ENCODE data around the gene PHF5A. TPM values are rescaled to one million over a fixed set of nuclear protein-coding genes. Genes with fewer than 3 reads are reported as not detected.

PHF5A gene
- polyA plus RNA-seq, 1 of the 3 experiments (the other 2 are of a cell fraction), result 39.6 TPM

DNA sequence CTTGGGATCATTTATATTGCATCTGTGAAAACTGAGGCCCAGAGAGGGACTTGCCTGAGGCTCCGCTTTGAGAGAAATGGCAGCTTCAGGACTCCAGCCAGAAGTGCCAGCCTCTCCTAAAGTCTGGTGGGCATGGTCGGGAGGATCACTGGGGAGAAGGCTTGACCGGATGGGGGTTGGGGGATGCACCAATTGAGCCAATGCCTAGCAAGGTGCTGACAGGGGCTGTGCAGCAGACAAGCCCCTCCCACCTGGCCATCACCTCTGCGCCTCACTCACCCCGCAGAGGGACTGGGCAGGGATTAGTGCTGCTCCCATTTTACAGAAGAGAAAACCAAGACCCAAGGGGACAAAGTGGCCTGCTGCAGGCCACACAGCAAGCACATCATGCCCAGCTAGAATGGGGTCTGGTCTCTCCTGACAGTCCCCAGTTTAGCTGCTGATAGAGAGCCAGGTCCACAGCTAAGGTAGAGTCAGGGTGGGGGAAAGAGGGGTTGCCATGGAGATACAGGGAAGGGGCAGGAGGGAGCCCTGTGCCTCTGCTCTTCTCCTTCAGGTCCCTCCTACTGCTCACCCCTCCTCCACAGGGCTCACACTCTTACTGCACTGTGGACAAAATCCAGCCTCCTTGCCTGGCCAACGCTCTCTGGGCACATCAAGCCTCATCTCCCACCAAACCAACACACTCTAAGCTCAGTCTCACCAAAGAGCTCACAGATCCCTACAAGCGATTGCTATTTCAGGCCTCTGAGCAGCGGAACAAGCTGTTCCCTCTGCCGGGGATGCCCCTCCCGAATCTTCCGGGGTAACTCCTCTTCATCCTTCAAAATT, 57.3 kb downstream of the PHF5A start:
- H3K27me3 ChIP-seq (ENCODE audit: insufficient read depth), result no peaks in the 10 kb centered on the region
- peaks cover 0 to 18% of the 10 kb centered on the region in 2 experiments; a peak in 1 of 4 replicates for H3K4me1 ChIP-seq (ENCODE audit: control insufficient read depth in 1 of 2, insufficient read depth in 2 of 2, low read depth in 1 of 2, low read length in 1 of 2)
- no peaks in the 10 kb centered on the region for H4K20me1 ChIP-seq (ENCODE audit: insufficient read depth)
- WGBS (ENCODE audit: low lambda C conversion rate), result 87% methylated on average over 9 of the region's 11 CpGs
- H3K4me3 ChIP-seq (ENCODE audit: low read depth in 2 of 2, low read length in 1 of 2), result no peak overlapping the region
- no peak for DNase-seq
- H3K4me2 ChIP-seq, result no peak overlapping the region
- H3F3A ChIP-seq (replicated peaks; ENCODE audit: insufficient read depth), result no peaks in the 10 kb centered on the region
- H3K79me2 ChIP-seq (ENCODE audit: insufficient read depth), result peaks cover 16% of the 10 kb centered on the region; the same call in 1 of the 2 replicates
- no peak overlapping the region for H2AFZ ChIP-seq (ENCODE audit: low read depth)
- no peak overlapping the region for H3K9ac ChIP-seq
- H3K9me3 ChIP-seq, result no peaks in the 10 kb centered on the region
- no peaks in the 10 kb centered on the region for H3K9me2 ChIP-seq
- CTCF ChIA-PET, result interaction anchor here (1.1 to 2.6 kb wide), 3 partner anchors 106 to 122 kb away, joined by 3 to 18 read pairs (median 3); no protein-coding TSS in a partner anchor
- POLR2A ChIA-PET, result interaction anchor here (0.6 to 0.7 kb wide), 2 partner anchors 57 to 63 kb away, joined by 3 read pairs; partner anchors contain the start of genes ACO2 and PHF5A
- H3K27ac ChIP-seq (ENCODE audit: low read depth in 2 of 2, low read length in 1 of 2), result no peak overlapping the region
- no peaks in the 10 kb centered on the region for H3K36me3 ChIP-seq (replicated peaks in 1 of 2; ENCODE audit: control insufficient read depth in 1 of 2, insufficient read depth in 2 of 2, low read length in 1 of 2)
- TF ChIP-seq, protein P1, sequence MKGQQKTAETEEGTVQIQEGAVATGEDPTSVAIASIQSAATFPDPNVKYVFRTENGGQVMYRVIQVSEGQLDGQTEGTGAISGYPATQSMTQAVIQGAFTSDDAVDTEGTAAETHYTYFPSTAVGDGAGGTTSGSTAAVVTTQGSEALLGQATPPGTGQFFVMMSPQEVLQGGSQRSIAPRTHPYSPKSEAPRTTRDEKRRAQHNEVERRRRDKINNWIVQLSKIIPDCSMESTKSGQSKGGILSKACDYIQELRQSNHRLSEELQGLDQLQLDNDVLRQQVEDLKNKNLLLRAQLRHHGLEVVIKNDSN (IDR thresholded peaks at IDR 0.05; ENCODE audit: borderline replicate concordance, low read depth), result no peak
- TF ChIP-seq NRF1 (IDR thresholded peaks at IDR 0.05; ENCODE audit: low read depth, low read length) (no peak), FOSL2 (IDR thresholded peaks at IDR 0.05; ENCODE audit: borderline replicate concordance, low read depth) (no peak), SMC3 (IDR thresholded peaks at IDR 0.05; ENCODE audit: low read depth, low read length) (no peak), MEF2A (IDR thresholded peaks at IDR 0.05; ENCODE audit: borderline replicate concordance, low read depth) (no peak), RCOR1 (IDR thresholded peaks at IDR 0.05; ENCODE audit: low read length) (no peak), TCF12 (IDR thresholded peaks at IDR 0.05) (no peak), NFIC (IDR thresholded peaks at IDR 0.05; ENCODE audit: borderline replicate concordance) (no peak), EP300 (IDR thresholded peaks at IDR 0.05; ENCODE audit: borderline replicate concordance in 1 of 2, low read depth in 1 of 2, low read length in 1 of 2) (no peak), RXRA (IDR thresholded peaks at IDR 0.05; ENCODE audit: borderline replicate concordance, low read depth) (no peak), RAD21 (IDR thresholded peaks at IDR 0.05; ENCODE audit: low read length) (no peak), CHD2 (IDR thresholded peaks at IDR 0.05; ENCODE audit: low read length, partially characterized antibody) (no peak), FOXJ3 (CRISPR knock-in tag; IDR thresholded peaks at IDR 0.05) (no peak), GATA2 (CRISPR knock-in tag; IDR thresholded peaks at IDR 0.05) (no peak)
- TF ChIP-seq, protein P2, sequence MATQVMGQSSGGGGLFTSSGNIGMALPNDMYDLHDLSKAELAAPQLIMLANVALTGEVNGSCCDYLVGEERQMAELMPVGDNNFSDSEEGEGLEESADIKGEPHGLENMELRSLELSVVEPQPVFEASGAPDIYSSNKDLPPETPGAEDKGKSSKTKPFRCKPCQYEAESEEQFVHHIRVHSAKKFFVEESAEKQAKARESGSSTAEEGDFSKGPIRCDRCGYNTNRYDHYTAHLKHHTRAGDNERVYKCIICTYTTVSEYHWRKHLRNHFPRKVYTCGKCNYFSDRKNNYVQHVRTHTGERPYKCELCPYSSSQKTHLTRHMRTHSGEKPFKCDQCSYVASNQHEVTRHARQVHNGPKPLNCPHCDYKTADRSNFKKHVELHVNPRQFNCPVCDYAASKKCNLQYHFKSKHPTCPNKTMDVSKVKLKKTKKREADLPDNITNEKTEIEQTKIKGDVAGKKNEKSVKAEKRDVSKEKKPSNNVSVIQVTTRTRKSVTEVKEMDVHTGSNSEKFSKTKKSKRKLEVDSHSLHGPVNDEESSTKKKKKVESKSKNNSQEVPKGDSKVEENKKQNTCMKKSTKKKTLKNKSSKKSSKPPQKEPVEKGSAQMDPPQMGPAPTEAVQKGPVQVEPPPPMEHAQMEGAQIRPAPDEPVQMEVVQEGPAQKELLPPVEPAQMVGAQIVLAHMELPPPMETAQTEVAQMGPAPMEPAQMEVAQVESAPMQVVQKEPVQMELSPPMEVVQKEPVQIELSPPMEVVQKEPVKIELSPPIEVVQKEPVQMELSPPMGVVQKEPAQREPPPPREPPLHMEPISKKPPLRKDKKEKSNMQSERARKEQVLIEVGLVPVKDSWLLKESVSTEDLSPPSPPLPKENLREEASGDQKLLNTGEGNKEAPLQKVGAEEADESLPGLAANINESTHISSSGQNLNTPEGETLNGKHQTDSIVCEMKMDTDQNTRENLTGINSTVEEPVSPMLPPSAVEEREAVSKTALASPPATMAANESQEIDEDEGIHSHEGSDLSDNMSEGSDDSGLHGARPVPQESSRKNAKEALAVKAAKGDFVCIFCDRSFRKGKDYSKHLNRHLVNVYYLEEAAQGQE (IDR thresholded peaks at IDR 0.05; ENCODE audit: low read depth, low read length), result no peak
- TF ChIP-seq, protein P3, sequence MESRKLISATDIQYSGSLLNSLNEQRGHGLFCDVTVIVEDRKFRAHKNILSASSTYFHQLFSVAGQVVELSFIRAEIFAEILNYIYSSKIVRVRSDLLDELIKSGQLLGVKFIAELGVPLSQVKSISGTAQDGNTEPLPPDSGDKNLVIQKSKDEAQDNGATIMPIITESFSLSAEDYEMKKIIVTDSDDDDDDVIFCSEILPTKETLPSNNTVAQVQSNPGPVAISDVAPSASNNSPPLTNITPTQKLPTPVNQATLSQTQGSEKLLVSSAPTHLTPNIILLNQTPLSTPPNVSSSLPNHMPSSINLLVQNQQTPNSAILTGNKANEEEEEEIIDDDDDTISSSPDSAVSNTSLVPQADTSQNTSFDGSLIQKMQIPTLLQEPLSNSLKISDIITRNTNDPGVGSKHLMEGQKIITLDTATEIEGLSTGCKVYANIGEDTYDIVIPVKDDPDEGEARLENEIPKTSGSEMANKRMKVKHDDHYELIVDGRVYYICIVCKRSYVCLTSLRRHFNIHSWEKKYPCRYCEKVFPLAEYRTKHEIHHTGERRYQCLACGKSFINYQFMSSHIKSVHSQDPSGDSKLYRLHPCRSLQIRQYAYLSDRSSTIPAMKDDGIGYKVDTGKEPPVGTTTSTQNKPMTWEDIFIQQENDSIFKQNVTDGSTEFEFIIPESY (IDR thresholded peaks at IDR 0.05; ENCODE audit: borderline replicate concordance, low read depth), result no peak
- TF ChIP-seq, protein P4, sequence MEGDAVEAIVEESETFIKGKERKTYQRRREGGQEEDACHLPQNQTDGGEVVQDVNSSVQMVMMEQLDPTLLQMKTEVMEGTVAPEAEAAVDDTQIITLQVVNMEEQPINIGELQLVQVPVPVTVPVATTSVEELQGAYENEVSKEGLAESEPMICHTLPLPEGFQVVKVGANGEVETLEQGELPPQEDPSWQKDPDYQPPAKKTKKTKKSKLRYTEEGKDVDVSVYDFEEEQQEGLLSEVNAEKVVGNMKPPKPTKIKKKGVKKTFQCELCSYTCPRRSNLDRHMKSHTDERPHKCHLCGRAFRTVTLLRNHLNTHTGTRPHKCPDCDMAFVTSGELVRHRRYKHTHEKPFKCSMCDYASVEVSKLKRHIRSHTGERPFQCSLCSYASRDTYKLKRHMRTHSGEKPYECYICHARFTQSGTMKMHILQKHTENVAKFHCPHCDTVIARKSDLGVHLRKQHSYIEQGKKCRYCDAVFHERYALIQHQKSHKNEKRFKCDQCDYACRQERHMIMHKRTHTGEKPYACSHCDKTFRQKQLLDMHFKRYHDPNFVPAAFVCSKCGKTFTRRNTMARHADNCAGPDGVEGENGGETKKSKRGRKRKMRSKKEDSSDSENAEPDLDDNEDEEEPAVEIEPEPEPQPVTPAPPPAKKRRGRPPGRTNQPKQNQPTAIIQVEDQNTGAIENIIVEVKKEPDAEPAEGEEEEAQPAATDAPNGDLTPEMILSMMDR (IDR thresholded peaks at IDR 0.05), result no peak
- TF ChIP-seq, protein P5, sequence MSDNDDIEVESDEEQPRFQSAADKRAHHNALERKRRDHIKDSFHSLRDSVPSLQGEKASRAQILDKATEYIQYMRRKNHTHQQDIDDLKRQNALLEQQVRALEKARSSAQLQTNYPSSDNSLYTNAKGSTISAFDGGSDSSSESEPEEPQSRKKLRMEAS (IDR thresholded peaks at IDR 0.05; ENCODE audit: low read depth), result no peak
- TF ChIP-seq, protein P6, sequence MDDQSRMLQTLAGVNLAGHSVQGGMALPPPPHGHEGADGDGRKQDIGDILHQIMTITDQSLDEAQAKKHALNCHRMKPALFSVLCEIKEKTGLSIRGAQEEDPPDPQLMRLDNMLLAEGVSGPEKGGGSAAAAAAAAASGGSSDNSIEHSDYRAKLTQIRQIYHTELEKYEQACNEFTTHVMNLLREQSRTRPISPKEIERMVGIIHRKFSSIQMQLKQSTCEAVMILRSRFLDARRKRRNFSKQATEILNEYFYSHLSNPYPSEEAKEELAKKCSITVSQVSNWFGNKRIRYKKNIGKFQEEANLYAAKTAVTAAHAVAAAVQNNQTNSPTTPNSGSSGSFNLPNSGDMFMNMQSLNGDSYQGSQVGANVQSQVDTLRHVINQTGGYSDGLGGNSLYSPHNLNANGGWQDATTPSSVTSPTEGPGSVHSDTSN (IDR thresholded peaks at IDR 0.05), result no peak
